Measurements from ENCODE around the gene SSB. TPM values are rescaled to one million over a fixed set of nuclear protein-coding genes. Genes with fewer than 3 reads are reported as not detected.

SSB gene
- total and polyA plus RNA-seq, 2 of the 13 experiments (the other 11 are each of a cell fraction or from before 2014, with no cell fraction given) = 109 to 208 TPM

- Histone ChIP-seq H3K4me1 (ENCODE audit: insufficient read depth, low read length) (peaks cover 43% of the 10 kb centered on the region), H3K79me2 (ENCODE audit: insufficient read depth, low read length) (no peaks in the 10 kb centered on the region), H3K4me3 (replicated peaks in 1 of 3; ENCODE audit: insufficient read depth in 1 of 3, low read depth in 2 of 3, low read length in 3 of 3) (no peak overlapping the region), H3K4me2 (ENCODE audit: low read depth, low read length) (no peak overlapping the region), H3K27ac (ENCODE audit: extremely low read length, insufficient read depth, low read length) (no peak overlapping the region), H3K36me3 (replicated peaks in 1 of 2; ENCODE audit: control insufficient read depth in 1 of 2, insufficient read depth in 2 of 2, low read length in 2 of 2) (no peaks in the 10 kb centered on the region), H3K9me3 (ENCODE audit: low read length) (no peaks in the 10 kb centered on the region), H3K9ac (ENCODE audit: insufficient read depth, low read depth, low read length) (no peak overlapping the region), H2AFZ (ENCODE audit: low read length) (no peak overlapping the region), H4K20me1 (ENCODE audit: insufficient read depth, low read length) (no peaks in the 10 kb centered on the region), H3K27me3 (ENCODE audit: control insufficient read depth in 1 of 2, insufficient read depth in 2 of 2, low read length in 2 of 2) (no peaks in the 10 kb centered on the region)
- ATAC-seq (peak; percentile 64), DNase-seq (ENCODE audit: low spot score) (peak; percentile 63), FAIRE-seq (peak; percentile 92)
- intact Hi-C loops (cut with micrococcal nuclease; ENCODE audit: unreplicated experiment) = no loop called here
- POLR2A ChIA-PET = no interaction called here
- no TSS peak for BruUV-seq (replicated peaks)
- WGBS (ENCODE audit: low lambda C conversion rate) = 35% methylated on average over 12 of the region's 12 CpGs
- CTCF ChIA-PET (ENCODE audit: low intra/inter-chr PET ratio, low total read pairs) = interaction anchor here (1.0 kb wide), 1 partner anchor 239 kb away, joined by 6 read pairs; no protein-coding TSS in a partner anchor
- in situ Hi-C loops (cut with HindIII; ENCODE audit: extremely low pct_ligation_motif_present, low pct_unique_long_range_greater_than_20kb) = no loop called here
- TF ChIP-seq THAP7 (CRISPR knock-in tag; IDR thresholded peaks at IDR 0.05) (0 out of 2 replicates have a peak, but pooled peaks have one; percentile 40), ZNF598 (CRISPR knock-in tag; IDR thresholded peaks at IDR 0.05; ENCODE audit: borderline replicate concordance) (no peak), SMAD1 (CRISPR knock-in tag; IDR thresholded peaks at IDR 0.05; ENCODE audit: borderline replicate concordance, low read depth) (no peak), MED1 (CRISPR knock-in tag; IDR thresholded peaks at IDR 0.05) (0 out of 2 replicates have a peak, but pooled peaks have one; percentile 24), GATAD1 (CRISPR knock-in tag; IDR thresholded peaks at IDR 0.05) (0 out of 2 replicates have a peak, but pooled peaks have one; percentile 29), DNMT3B (CRISPR knock-in tag; conservative IDR thresholded peaks at IDR 0.05) (0 out of 2 replicates have a peak, but pooled peaks have one; percentile 59), RFX1 (IDR thresholded peaks at IDR 0.05) (no peak), FOXA3 (CRISPR knock-in tag; IDR thresholded peaks at IDR 0.05) (0 out of 2 replicates have a peak, but pooled peaks have one; percentile 7), GATAD2A (CRISPR knock-in tag; IDR thresholded peaks at IDR 0.05) (peak; percentile 42; the same call in 1 of the 2 replicates), MTA3 (CRISPR knock-in tag; IDR thresholded peaks at IDR 0.05) (no peak), ZNF605 (CRISPR knock-in tag; IDR thresholded peaks at IDR 0.05) (0 out of 2 replicates have a peak, but pooled peaks have one; percentile 44), TEAD3 (CRISPR knock-in tag; optimal IDR thresholded peaks at IDR 0.05; ENCODE audit: borderline replicate concordance) (peak; percentile 44), STAG1 (CRISPR knock-in tag; IDR thresholded peaks at IDR 0.05) (peak; percentile 88), FOXO1 (CRISPR knock-in tag; IDR thresholded peaks at IDR 0.05) (0 out of 2 replicates have a peak, but pooled peaks have one; percentile 6), ZNF724P (CRISPR knock-in tag; IDR thresholded peaks at IDR 0.05; ENCODE audit: borderline replicate concordance) (peak; percentile 46; the same call in 1 of the 2 replicates), ZNF761 (CRISPR knock-in tag; conservative IDR thresholded peaks at IDR 0.05) (no peak), POGK (CRISPR knock-in tag; conservative IDR thresholded peaks at IDR 0.05) (0 out of 2 replicates have a peak, but pooled peaks have one; percentile 20), JARID2 (CRISPR knock-in tag; IDR thresholded peaks at IDR 0.05; ENCODE audit: insufficient replicate concordance) (peak; percentile 47)
These were observed 31.3 kb upstream of the SSB start for GRCh38 chr2:169767243-169767888.

Measured in HepG2 (cell line).